SK-N-MC (cell line): ENCODE results near the gene PNMA6F.

Experiments used
- EZH2 ChIP-seq: fragments of 200-600 bp; sonication (generic); IDR thresholded peaks from one replicate; pipeline ENCODE4 v1.6.1; 2017; ENCODE audit warnings: antibody characterized with exemption
- POLR2AphosphoS5 ChIP-seq: IDR thresholded peaks from 2 replicates; pipeline ENCODE4 v1.6.1; 2012; ENCODE audit warnings: mild to moderate bottlenecking, low read depth, low read length, borderline replicate concordance

GRCh38 chrX:153305972-153306371, 15.6 kb downstream of the PNMA6F start:
- no peak for TF ChIP-seq POLR2AphosphoS5
- no peak for TF ChIP-seq EZH2
